Right kidney (tissue), 1 donor: ENCODE data around the gene CLCN6.
"Not testable (repeated sequence)": the region's sequence is repeated elsewhere in the genome, so short reads cannot be mapped to it uniquely, and the experiment has no call there.

Experiments
- DNase-seq: peaks from one replicate; pipeline ENCODE4 v3.0.0-alpha.2; 2016

CLCN6 gene

DNA sequence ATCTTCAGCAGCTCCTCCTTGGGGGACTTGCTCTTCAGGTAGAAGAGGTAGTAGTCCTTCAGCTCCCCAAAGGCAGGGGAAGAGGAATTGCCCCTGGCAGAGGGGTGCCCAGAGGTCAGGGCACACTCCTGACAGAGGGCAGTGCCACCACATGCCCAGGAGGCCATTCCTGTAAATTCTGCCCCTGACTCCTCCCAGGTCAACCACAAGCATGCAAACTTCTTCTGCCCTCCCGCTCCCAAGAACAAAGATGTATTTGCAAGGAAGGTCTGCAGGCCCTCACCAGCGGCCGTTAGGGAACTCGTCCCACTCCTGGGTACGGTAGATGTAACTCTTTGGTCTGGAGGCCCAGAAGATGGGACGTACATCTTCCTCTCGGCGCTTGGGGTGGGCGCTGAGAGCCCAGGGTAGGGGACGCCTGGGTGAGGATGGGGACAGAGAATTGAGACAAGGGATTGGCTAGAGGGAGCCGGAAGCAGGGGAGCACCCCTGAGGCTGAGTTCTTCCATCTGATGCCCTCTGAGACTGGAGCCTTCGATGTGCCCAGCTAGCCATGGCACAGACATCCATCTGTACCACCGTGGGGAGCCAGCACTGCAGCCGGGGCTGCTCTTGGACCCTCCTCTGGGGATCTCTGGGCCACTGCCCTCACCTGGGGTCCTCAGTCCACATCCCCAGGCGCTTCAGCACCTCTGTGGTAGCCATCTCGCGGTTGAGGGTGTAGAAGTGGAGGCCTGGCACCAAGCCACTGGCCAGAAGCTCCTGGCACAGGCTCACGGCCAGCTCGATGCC, 11.3 kb upstream of the CLCN6 start:
- DNase-seq, result no peak

DNA sequence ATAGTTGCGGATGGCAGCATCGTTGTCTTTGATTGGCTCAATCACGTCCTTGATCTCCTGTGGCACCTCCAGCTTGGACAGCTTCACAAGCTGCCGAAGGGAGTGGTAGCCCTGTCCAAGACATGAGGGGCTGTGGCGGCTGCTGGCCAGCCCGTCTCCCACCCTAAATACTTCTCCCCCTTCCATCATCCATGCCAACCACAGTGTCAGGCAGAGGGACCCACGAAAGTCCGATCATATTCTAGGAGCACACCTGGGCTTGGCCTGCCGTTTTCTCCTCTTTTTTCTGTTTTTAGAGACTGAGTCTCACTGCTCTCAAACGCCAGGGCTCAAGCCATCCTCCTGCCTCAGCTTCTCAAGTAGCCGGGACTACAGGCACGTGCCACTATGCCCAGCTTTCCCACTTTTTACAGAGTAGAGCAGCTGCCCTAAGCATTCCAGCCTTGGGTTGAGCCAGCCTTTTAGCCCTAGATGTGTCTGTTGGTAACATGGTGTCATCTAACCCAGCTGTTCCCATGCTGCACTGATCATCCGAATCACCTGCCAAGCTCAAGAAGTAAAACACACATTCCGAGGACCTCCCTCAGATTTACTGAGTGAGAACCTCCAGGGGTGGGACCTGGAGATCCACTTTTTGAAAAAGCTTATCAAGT, 10.6 kb upstream of the CLCN6 start:
- DNase-seq, result no peak

DNA sequence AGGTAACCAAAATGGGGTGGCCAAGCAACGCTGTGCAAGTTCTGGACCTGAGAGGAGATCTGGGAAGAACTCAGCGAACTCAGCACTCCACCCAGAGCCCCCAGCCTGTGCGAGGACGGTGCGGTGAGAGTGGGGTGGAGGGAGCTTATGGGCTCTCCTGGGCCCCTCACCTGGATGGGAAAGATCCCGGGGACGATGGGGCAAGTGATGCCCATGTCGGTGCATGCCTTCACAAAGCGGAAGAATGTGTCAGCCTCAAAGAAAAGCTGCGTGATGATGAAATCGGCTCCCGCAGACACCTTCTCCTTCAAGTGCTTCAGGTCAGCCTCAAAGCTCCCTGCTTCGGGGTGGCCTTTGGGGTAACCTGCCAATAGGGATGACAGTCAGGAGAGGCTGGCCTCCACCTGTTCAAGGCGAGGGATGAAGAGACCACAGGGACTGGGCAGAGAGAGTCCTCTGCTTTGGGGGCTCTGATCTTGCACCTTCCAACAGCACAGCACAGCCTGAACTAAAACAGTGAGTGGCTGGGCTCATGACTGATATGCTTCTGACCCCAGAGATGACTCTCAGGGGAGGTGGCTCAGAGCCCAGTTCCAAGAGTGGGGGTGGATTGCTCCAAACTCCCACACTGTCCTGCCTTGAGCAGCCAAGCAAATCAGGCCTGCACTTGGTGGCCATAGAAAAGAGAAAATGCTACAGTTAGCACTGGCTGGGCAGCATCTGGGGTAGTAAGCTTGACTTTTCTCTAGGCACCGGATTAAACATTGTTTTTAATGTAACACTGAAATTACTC, 9.8 kb upstream of the CLCN6 start:
- DNase-seq, result no peak

DNA sequence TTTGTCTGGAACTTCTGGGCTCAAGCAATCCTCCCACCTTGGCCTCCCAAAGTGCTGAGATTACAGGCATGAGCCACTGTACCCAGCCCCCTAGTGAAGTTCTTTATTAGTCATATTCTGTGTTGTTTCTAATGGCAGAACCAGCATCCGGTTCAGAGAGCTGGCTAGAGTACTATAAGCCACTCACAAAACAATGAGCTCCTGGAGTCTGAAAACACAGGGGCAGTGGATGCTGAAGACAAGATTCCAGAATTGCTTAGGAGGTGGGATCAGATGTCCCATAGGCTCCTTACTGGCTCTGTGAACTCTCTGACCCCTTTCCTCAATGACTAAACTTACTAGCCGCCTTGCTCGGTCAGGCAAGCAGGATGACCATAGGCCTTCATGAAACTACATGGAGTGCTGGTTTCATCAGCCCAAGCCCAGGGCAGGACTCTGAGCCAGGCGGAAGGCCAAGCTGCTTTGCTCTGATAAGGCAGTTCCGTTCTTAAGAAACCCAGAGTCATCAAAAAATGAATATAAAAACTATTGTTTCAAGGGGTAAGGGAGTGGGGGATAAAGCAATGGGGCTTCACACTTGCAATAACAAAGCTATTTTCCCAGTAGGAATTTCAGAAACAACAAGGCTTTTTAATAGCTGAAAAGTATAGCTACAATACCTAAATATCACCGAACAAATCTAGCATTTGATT, 8.3 kb upstream of the CLCN6 start:
- no peak for DNase-seq

- no peak for DNase-seq
These were observed 6.9 kb upstream of the CLCN6 start for GRCh38 chr1:11799099-11799498.

- DNase-seq, result no peak
These were observed 6.1 kb upstream of the CLCN6 start for GRCh38 chr1:11799896-11800295.

GRCh38 chr1:11800391-11800755, 5.6 kb upstream of the CLCN6 start:
- DNase-seq, result no peak

GRCh38 chr1:11800756-11801433, 5.1 kb upstream of the CLCN6 start:
- no peak for DNase-seq

DNA sequence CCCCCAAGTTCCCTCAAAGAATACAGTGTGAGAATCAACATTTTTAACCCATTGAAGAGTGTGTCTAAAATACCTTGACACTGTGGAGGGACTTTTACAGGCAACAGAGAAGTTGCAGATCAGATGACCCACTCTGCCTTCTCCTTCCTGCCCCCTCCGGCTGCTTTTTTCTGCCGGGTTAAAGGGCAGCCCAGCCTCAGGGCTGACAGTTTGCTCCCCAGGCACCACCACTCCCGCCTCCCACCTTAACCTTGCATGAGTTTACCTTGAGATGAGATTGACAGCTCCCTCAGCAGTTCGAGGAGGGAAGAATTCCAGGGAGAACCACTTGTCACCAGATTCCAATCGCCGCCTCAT, 3.4 kb upstream of the CLCN6 start:
- DNase-seq, result peak; percentile 38

GRCh38 chr1:11802973-11803885, 2.8 kb upstream of the CLCN6 start:
- DNase-seq, result peak; percentile 77

DNA sequence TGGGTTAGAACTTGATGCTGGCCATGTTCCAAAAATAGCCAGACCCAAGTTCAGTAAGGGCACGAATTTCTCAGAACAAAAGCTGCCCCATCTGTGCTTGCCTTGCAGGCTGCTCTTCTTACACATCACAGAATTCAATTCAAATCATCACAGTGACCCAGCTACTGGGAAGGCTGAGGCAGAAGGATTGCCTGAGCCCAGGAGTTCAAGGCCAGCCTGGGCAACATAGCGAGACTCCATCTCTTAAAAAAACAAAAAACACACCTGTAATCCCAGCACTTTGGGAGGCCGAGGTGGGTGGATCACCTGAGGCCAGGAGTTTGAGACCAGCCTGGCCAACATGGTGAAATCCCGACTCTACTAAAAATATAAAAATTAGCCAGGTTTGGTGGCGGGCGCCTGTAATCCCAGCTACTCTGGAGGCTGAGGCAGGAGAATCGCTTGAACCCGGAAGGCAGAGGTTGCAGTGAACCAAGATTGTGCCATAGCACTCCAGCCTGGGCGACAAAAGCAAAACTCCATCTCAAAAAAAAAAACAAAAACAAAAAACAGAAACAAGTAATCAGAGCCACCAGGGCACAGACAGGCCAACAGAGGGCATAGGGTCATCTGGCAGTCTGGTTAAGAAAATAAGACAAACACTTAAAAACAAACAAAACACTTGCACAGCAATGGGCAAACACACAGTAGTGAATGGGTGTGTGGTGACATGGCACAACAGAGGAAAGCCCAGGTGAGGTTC, 1.9 kb upstream of the CLCN6 start:
- not testable (repeated sequence) for DNase-seq

DNA sequence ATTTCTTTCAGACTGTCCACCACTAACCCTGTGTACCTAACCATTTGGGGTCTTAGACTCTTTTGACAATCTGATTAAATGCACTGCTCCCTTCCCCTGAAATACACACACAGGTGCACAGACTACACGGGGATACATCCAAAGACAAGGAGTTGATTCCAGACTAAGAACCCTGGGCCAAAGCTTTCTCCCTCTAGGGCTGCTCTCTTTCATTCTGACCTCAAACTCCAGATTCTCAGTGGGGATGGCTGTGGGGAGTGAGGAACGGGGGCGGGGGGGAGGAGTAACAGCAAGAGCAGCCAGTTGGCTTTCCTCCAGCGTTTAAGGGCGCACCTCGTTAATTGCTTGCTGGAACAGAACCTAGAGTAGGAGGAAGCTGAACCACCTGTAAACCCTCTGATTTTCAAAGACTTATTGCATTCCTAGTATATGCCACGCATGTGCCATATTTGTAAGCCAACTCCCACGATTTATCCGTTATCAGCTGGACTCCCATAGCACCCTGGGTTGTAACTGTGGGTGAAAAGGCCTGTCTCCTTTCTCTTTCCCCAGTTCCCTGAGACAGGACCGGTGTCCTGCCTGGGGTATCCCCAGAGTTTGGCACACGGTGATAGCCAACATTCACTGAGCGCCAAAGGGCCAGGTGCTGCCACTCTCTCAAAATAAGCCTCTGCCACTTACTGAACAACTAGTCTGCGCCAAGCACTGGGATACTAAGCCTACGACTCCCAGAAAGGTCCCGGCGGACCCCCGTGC, 1.1 kb upstream of the CLCN6 start:
- DNase-seq, result no peak

DNA sequence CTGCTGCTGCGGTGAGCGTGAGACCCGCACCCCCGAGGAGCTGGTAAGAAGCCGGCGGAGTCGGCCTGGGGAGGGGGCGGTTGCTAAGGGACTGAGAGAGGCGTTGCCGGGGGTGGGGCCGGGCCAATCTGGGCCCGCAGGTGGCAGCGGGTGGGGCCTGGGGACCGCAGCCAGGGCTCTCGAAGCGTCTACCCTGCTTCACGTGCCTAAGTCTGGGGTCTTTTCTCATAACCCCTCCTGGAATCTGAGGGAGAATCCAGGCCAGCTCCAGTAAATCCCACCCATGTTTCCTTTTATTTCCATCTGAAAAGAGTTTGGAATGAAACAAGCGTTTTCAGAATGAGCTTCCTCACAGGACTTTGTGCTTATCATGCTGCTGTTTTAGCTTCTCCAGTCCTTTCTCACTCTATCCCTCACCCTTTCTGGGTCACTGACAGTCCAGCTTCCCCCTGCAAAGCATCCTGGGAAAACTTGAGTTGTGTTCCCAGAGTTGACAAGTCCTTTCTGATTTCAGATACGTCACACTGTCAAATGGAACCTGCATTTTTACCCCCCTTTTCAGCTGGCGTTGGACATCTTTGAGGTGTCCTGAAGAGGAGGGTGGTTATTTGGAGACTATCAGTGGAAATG, 431 bp downstream of the CLCN6 start:
- DNase-seq, result peak; percentile 30

DNA sequence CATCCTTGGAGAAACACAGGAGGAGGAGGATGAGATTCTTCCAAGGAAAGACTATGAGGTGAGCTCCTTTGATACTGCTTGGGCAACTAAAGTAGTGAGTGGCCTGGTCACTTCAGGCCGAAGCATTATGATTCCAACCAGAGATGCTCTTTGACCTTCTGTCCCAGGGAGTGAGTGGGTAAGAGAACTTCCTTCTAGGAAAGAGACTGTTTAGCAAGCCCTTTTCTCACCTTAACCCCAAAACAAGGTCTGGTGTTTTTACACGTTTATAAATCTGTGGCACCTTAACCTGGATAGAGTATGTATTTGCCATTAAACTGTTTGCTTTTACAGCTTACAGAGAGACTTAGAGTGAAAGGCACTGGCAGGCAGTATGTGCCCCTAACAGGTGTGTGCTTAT, 1.1 kb downstream of the CLCN6 start:
- DNase-seq, result no peak

- DNase-seq, result no peak
These were observed 7.0 kb downstream of the CLCN6 start for GRCh38 chr1:11813021-11813420.

DNA sequence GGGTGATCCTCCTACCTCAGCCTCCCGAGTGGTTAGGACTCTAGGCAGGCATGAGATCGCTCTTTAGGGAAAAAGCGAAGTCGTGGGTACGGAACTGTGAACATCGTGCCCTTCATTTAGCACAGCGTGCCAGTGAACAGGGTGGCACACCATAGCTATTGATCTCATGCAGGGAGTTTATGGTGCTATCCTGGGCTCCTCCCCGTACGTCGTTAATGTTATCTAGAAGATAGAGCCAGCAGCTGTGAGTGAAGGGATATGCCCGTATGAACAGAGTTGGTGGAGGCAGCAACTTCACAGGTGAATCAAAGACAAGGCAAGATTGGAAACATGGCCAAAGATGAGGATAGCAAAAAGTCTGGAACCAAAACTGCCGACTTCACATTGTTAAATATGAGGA, 11.2 kb downstream of the CLCN6 start:
- no peak for DNase-seq

DNA sequence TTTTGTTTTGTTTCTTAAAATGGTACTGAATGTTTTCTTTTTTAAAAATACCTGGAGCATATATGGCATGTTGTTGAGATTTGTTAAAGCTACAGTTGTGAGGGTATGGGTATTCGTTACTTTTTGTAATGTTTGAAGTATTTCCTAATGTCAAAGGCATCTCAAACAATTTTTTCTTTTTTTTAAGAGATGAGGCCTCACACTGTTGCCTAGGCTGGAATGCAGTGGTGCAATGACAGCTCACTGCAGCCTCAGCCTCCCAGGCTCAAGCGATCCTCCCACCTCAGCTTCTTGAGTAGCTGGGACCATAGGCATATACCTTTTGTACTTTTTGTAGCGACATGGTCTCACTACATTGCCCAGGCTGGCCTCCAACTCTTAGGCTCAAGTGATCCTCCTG, 16.1 kb downstream of the CLCN6 start:
- no peak for DNase-seq

GRCh38 chr1:11823366-11824137, 17.6 kb downstream of the CLCN6 start:
- no peak for DNase-seq
